HepG2 (cell line): Measurements from ENCODE around the gene FKBP1A. TPM values are rescaled to one million over a fixed set of nuclear protein-coding genes. Genes with fewer than 3 reads are reported as not detected.
A peak's percentile ranks its signal among the peaks of the same experiment; 100 is the strongest.

ENCODE experiments used
- ARNT2 ChIP-seq: sonication (generic); formaldehyde crosslinking; IDR thresholded peaks from 2 replicates; pipeline ENCODE4 v1.8.0; 2022; ENCODE audit warnings: mild to moderate bottlenecking, low read depth, missing genetic modification reagents, moderate library complexity
- ETS1 ChIP-seq: sonication (generic); formaldehyde crosslinking; IDR thresholded peaks from 2 replicates; pipeline ENCODE4 v1.4.0; 2020; ENCODE audit warnings: missing genetic modification reagents
- GFI1 ChIP-seq: sonication (generic); formaldehyde crosslinking; IDR thresholded peaks from 2 replicates; pipeline ENCODE4 v1.5.0; 2020; ENCODE audit warnings: missing genetic modification reagents, mild to moderate bottlenecking, borderline replicate concordance
- HNF1A ChIP-seq, 2 experiments: sonication (generic) in 1 of 2; formaldehyde crosslinking in 1 of 2; IDR thresholded peaks; 2 replicates each; pipeline versions ENCODE4 v1.4.0 to v1.6.1; 2016 to 2020; ENCODE audit warnings: borderline replicate concordance in 1 of 2, low read depth in 1 of 2, mild to moderate bottlenecking in 1 of 2, missing genetic modification reagents in 1 of 2
- MTERF4 ChIP-seq: sonication (generic); formaldehyde crosslinking; IDR thresholded peaks from 2 replicates; pipeline ENCODE4 v1.8.0; 2023; ENCODE audit warnings: mild to moderate bottlenecking, missing genetic modification reagents
- RARA ChIP-seq: IDR thresholded peaks from 2 replicates; pipeline ENCODE4 v1.6.1; 2016; ENCODE audit warnings: missing genetic modification reagents, missing compliant biosample characterization
- RXRA ChIP-seq: sonication (generic); formaldehyde crosslinking; IDR thresholded peaks from 2 replicates; pipeline ENCODE4 v1.5.1; 2020; ENCODE audit warnings: missing genetic modification reagents
- SIX4 ChIP-seq: sonication (generic); formaldehyde crosslinking; IDR thresholded peaks from 2 replicates; pipeline ENCODE4 v1.4.0; 2020; ENCODE audit warnings: missing genetic modification reagents
- TAF1 ChIP-seq: sonication (generic); formaldehyde crosslinking; IDR thresholded peaks from 2 replicates; pipeline ENCODE4 v1.4.0; 2020; ENCODE audit warnings: missing genetic modification reagents
- TAF15 ChIP-seq: fragments of 200-400 bp; formaldehyde crosslinking; IDR thresholded peaks from one replicate; pipeline ENCODE4 v1.6.1; 2018; ENCODE audit warnings: mild to moderate bottlenecking, low read depth, low read length; ENCODE audit not compliant: poor library complexity, severe bottlenecking
- THRA ChIP-seq: sonication (generic); formaldehyde crosslinking; IDR thresholded peaks from 2 replicates; pipeline ENCODE4 v1.4.0; 2020; ENCODE audit warnings: missing genetic modification reagents, borderline replicate concordance
- ZKSCAN1 ChIP-seq: fragments of 150-350 bp; IDR thresholded peaks from 2 replicates; pipeline ENCODE4 v1.6.1; 2014; ENCODE audit warnings: low read length
- ZNF3 ChIP-seq: IDR thresholded peaks from 2 replicates; pipeline ENCODE4 v1.7.0; 2017; ENCODE audit warnings: inconsistent platforms
- ZNF354B ChIP-seq: sonication (generic); formaldehyde crosslinking; IDR thresholded peaks from 2 replicates; pipeline ENCODE4 v1.8.0; 2022; ENCODE audit warnings: mild to moderate bottlenecking, missing genetic modification reagents
- ZNF367 ChIP-seq: sonication (generic); formaldehyde crosslinking; IDR thresholded peaks from 2 replicates; pipeline ENCODE4 v1.4.0; 2020; ENCODE audit warnings: missing genetic modification reagents, borderline replicate concordance
- ZNF710 ChIP-seq: sonication (generic); formaldehyde crosslinking; IDR thresholded peaks from 2 replicates; pipeline ENCODE4 v1.5.0; 2020; ENCODE audit warnings: mild to moderate bottlenecking, missing genetic modification reagents, borderline replicate concordance
- polyA plus RNA-seq, 8 experiments: library from polyadenylated mRNA; depleted of rRNA in 3 of 8; stranded (reverse) in 7 of 8; unstranded in 1 of 8; fragments of >200 nt; fragmentation: Illumina TruSeq in 4 of 8; extraction: Trizol in 4 of 8; gene quantifications; 2 replicates each; pipeline versions ENCODE4 v1.2.1 to v1.2.3, GENCODE V29; 2011 to 2016; ENCODE audit warnings: low read depth in 4 of 8, missing spikeins in 1 of 8, mixed read lengths in 1 of 8; ENCODE audit not compliant: insufficient read depth in 1 of 8
- total RNA-seq, 5 experiments: library from RNA; depleted of rRNA; stranded (reverse); fragments of >200 nt; fragmentation: Illumina TruSeq; extraction: Trizol; gene quantifications; 2 replicates each; pipeline ENCODE4 v1.2.3, GENCODE V29; 2016; ENCODE audit warnings: low read depth in 1 of 5

Gene FKBP1A
- total and polyA plus RNA-seq, 2 of the 13 experiments (the other 11 are each of a cell fraction or from before 2014, with no cell fraction given): 119 to 468 TPM

- peak; percentile 38; the same call in 1 of the 2 replicates for TF ChIP-seq HNF1A (IDR thresholded peaks at IDR 0.05; ENCODE audit: low read depth)
- TF ChIP-seq HNF1A (CRISPR knock-in tag; IDR thresholded peaks at IDR 0.05; ENCODE audit: borderline replicate concordance): peak; percentile 80
- no peak; the same call in 1 of the 2 replicates for TF ChIP-seq ZNF710 (CRISPR knock-in tag)
- no peak; the same call in 1 of the 2 replicates for TF ChIP-seq ZNF354B
- peak; percentile 91 for TF ChIP-seq MTERF4 (CRISPR knock-in tag)
- peak; percentile 92 for TF ChIP-seq TAF1 (CRISPR knock-in tag)
- 0 out of 2 replicates have a peak, but pooled peaks have one; percentile 40 for TF ChIP-seq ZNF3 (CRISPR knock-in tag)
- peak; percentile 37; the same call in 1 of the 2 replicates for TF ChIP-seq RARA (CRISPR knock-in tag)
- peak; percentile 91 for TF ChIP-seq ARNT2 (CRISPR knock-in tag)
- peak; percentile 60; the same call in 1 of the 2 replicates for TF ChIP-seq RXRA (CRISPR knock-in tag)
- TF ChIP-seq ZNF367 (CRISPR knock-in tag): no peak
- TF ChIP-seq ETS1 (CRISPR knock-in tag): no peak
- no peak for TF ChIP-seq SIX4
- no peak for TF ChIP-seq GFI1 (CRISPR knock-in tag)
- TF ChIP-seq TAF15: no peak
- TF ChIP-seq ZKSCAN1: no peak; the same call in 1 of the 2 replicates
- peak; percentile 73; the same call in 1 of the 2 replicates for TF ChIP-seq THRA (CRISPR knock-in tag)
Observed at GRCh38 chr20:1392693-1393506, at the start of gene FKBP1A (continued).
